H1 (cell line): ENCODE measurements around the gene PPP1R9A. TPM values are rescaled to one million over a fixed set of nuclear protein-coding genes. Genes with fewer than 3 reads are reported as not detected.

Experiments
- CTCF ChIA-PET: fragments of 300-600 bp; sonication (Branson Sonifier 250); formaldehyde crosslinking; loops from one replicate; lab custom pipeline; 2021; ENCODE audit not compliant: partially characterized antibody; lab: Charles Lee
- POLR2A ChIA-PET: fragments of 300-600 bp; sonication (Branson Sonifier 250); formaldehyde crosslinking; loops from one replicate; lab custom pipeline; 2021; ENCODE audit warnings: inconsistent platforms; ENCODE audit not compliant: partially characterized antibody; lab: Charles Lee
- DNase-seq, 2 experiments: peaks; one replicate each; pipeline versions ENCODE4 v3.0.0 to v3.0.0-alpha.2; 2010 to 2022; ENCODE audit warnings: low spot score in 2 of 2, low read depth in 1 of 2, mixed read lengths in 1 of 2
- FAIRE-seq: peaks from 2 replicates; lab custom pipeline; 2011; peaks lifted over from hg19 to GRCh38; lab: Jason Lieb, UNC
- H2AFZ ChIP-seq: 2 replicates; pipeline ENCODE4 v1.8.1; 2012; ENCODE audit warnings: low read length, inconsistent platforms
- H2AK5ac ChIP-seq: 2 replicates; pipeline ENCODE4 v1.6.1; 2013; ENCODE audit warnings: low read depth, low read length
- H2BK120ac ChIP-seq: replicated peaks from 2 replicates; pipeline ENCODE3; 2013; ENCODE audit warnings: low read depth, low read length, inconsistent platforms
- H2BK12ac ChIP-seq: 2 replicates; pipeline ENCODE4 v1.6.1; 2013; ENCODE audit warnings: low read depth, low read length
- H2BK15ac ChIP-seq: 2 replicates; pipeline ENCODE4 v1.6.1; 2013; ENCODE audit warnings: low read length
- H2BK20ac ChIP-seq: 2 replicates; pipeline ENCODE4 v1.6.1; 2013; ENCODE audit warnings: low read length
- H2BK5ac ChIP-seq: 2 replicates; pipeline ENCODE4 v1.6.1; 2013; ENCODE audit warnings: low read depth, low read length
- H3K14ac ChIP-seq: 2 replicates; pipeline ENCODE4 v1.6.1; 2013; ENCODE audit warnings: inconsistent platforms; ENCODE audit not compliant: insufficient read length
- H3K18ac ChIP-seq: 2 replicates; pipeline ENCODE4 v1.6.1; 2013; ENCODE audit warnings: low read length; ENCODE audit errors: extremely low read depth
- H3K23ac ChIP-seq: 2 replicates; pipeline ENCODE4 v1.6.1; 2013; ENCODE audit warnings: inconsistent platforms; ENCODE audit not compliant: insufficient read length
- H3K23me2 ChIP-seq: 2 replicates; pipeline ENCODE4 v1.6.1; 2013; ENCODE audit warnings: low read depth, low read length
- H3K27ac ChIP-seq: 2 replicates; pipeline ENCODE4 v1.6.1; 2011; ENCODE audit warnings: low read depth, low read length, inconsistent platforms
- H3K27me3 ChIP-seq, 4 experiments: replicated peaks in 1 of 4; 1 replicate in 1 of 4; 2 replicates in 3 of 4; pipeline versions ENCODE4 v1.6.1 to v1.8.1; 2011 to 2013; ENCODE audit warnings: low read length in 3 of 4, mild to moderate bottlenecking in 3 of 4, inconsistent platforms in 2 of 4, mixed read lengths in 2 of 4, moderate library complexity in 1 of 4; ENCODE audit not compliant: control insufficient read depth in 3 of 4, insufficient read depth in 3 of 4; ENCODE audit errors: extremely low read depth in 1 of 4
- H3K36me3 ChIP-seq, 4 experiments: 2 replicates each; pipeline versions ENCODE4 v1.6.1 to v1.8.1; 2011 to 2013; ENCODE audit warnings: mild to moderate bottlenecking in 4 of 4, low read length in 3 of 4, moderate library complexity in 2 of 4, control low read depth in 1 of 4, inconsistent platforms in 1 of 4; ENCODE audit not compliant: insufficient read depth in 4 of 4, control insufficient read depth in 2 of 4
- H3K4ac ChIP-seq: replicated peaks from 2 replicates; pipeline ENCODE3; 2013; ENCODE audit warnings: low read length, low read depth, mixed read lengths, inconsistent platforms; ENCODE audit not compliant: insufficient read length
- H3K4me1 ChIP-seq, 4 experiments: replicated peaks in 1 of 4; 1 replicate in 1 of 4; 2 replicates in 3 of 4; pipeline versions ENCODE4 v1.6.1 to v1.8.1; 2011 to 2013; ENCODE audit warnings: low read length in 3 of 4, inconsistent platforms in 2 of 4, mixed read lengths in 1 of 4; ENCODE audit not compliant: insufficient read depth in 4 of 4, control insufficient read depth in 3 of 4
- H3K4me2 ChIP-seq, 2 experiments: 2 replicates each; pipeline versions ENCODE4 v1.6.1 to v1.8.1; 2011 to 2013; ENCODE audit warnings: low read depth in 2 of 2, low read length in 2 of 2, control low read depth in 1 of 2, inconsistent platforms in 1 of 2, mild to moderate bottlenecking in 1 of 2; ENCODE audit not compliant: insufficient read depth in 1 of 2
- H3K4me3 ChIP-seq, 4 experiments: fragments of 200-600, 300-600 bp in 1 of 4; sonication (generic), shearing (Covaris generic), sonication (Bioruptor Twin) in 1 of 4; 2 replicates each; pipeline versions ENCODE4 v1.5.1 to v1.8.1; 2011 to 2016; ENCODE audit warnings: low read length in 4 of 4, low read depth in 3 of 4, control low read depth in 2 of 4, inconsistent platforms in 2 of 4, mild to moderate bottlenecking in 2 of 4, mixed read lengths in 1 of 4, moderate library complexity in 1 of 4; ENCODE audit not compliant: insufficient read depth in 2 of 4; ENCODE audit errors: extremely low read depth in 1 of 4
- H3K56ac ChIP-seq: replicated peaks from 2 replicates; pipeline ENCODE3; 2013; ENCODE audit warnings: low read depth, mild to moderate bottlenecking, mixed read lengths, low read length, inconsistent platforms; ENCODE audit not compliant: insufficient read length
- H3K79me1 ChIP-seq: 2 replicates; pipeline ENCODE4 v1.6.1; 2013; ENCODE audit warnings: low read depth, low read length, control low read depth
- H3K79me2 ChIP-seq, 2 experiments: 2 replicates each; pipeline versions ENCODE4 v1.6.1 to v1.8.1; 2012 to 2013; ENCODE audit warnings: low read length in 2 of 2, mild to moderate bottlenecking in 2 of 2, inconsistent platforms in 1 of 2; ENCODE audit not compliant: insufficient read depth in 2 of 2, control insufficient read depth in 1 of 2
- H3K9ac ChIP-seq, 4 experiments: replicated peaks in 1 of 4; 1 replicate in 1 of 4; 2 replicates in 3 of 4; pipeline versions ENCODE4 v1.6.1 to v1.8.1; 2011 to 2013; ENCODE audit warnings: low read depth in 3 of 4, low read length in 3 of 4, control low read depth in 2 of 4, mild to moderate bottlenecking in 2 of 4, moderate library complexity in 2 of 4, inconsistent platforms in 1 of 4; ENCODE audit errors: extremely low read depth in 1 of 4
- H3K9me3 ChIP-seq, 2 experiments: 2 replicates each; pipeline versions ENCODE4 v1.6.1 to v1.8.1; 2012 to 2013; ENCODE audit warnings: mild to moderate bottlenecking in 2 of 2, moderate library complexity in 2 of 2, control low read depth in 1 of 2, inconsistent platforms in 1 of 2, low read depth in 1 of 2, low read length in 1 of 2, mixed read lengths in 1 of 2; ENCODE audit not compliant: insufficient read depth in 2 of 2
- H4K20me1 ChIP-seq, 2 experiments: replicated peaks in 1 of 2; 2 replicates each; pipeline versions ENCODE3 to v1.8.1; 2011 to 2013; ENCODE audit warnings: inconsistent platforms in 2 of 2, low read length in 2 of 2, mild to moderate bottlenecking in 1 of 2; ENCODE audit not compliant: insufficient read depth in 2 of 2, control insufficient read depth in 1 of 2
- H4K5ac ChIP-seq: 2 replicates; pipeline ENCODE4 v1.6.1; 2013; ENCODE audit warnings: low read length, low read depth, mixed read lengths, inconsistent platforms; ENCODE audit not compliant: insufficient read length
- H4K8ac ChIP-seq: 2 replicates; pipeline ENCODE4 v1.8.0; 2013; ENCODE audit warnings: mild to moderate bottlenecking, moderate library complexity, low read length, inconsistent platforms; ENCODE audit not compliant: insufficient read depth; ENCODE audit errors: extremely low read depth
- H4K91ac ChIP-seq: replicated peaks from 2 replicates; pipeline ENCODE3; 2013; ENCODE audit warnings: low read length, mixed read lengths, inconsistent platforms; ENCODE audit not compliant: insufficient read length
- CREB1 ChIP-seq: IDR thresholded peaks from 2 replicates; pipeline ENCODE4 v1.6.1; 2012; ENCODE audit warnings: inconsistent platforms
- EGR1 ChIP-seq: IDR thresholded peaks from 2 replicates; pipeline ENCODE4 v1.6.1; 2011; ENCODE audit warnings: low read depth, low read length, borderline replicate concordance
- WGBS, 2 experiments: shearing (Covaris generic) in 1 of 2; methylation state at CpG; one replicate each; pipeline versions ENCODE4 v1.1.6 to v1.1.7; 2013 to 2015; ENCODE audit warnings: low lambda C conversion rate in 2 of 2, mixed read lengths in 2 of 2, inconsistent platforms in 1 of 2, low coverage in 1 of 2, missing lambda C conversion rate in 1 of 2; ENCODE audit not compliant: insufficient replicate concordance in 2 of 2, insufficient coverage in 1 of 2, insufficient read length in 1 of 2; ENCODE audit errors: extremely low coverage in 1 of 2, missing lambda C conversion rate in 1 of 2; 5-methylcytosine and 5-hydroxymethylcytosine counted together
- polyA plus RNA-seq, 7 experiments: library from polyadenylated mRNA; depleted of rRNA in 3 of 7; stranded (reverse) in 5 of 7; unstranded in 2 of 7; fragments of >200 nt in 5 of 7; fragments of 200-250 nt in 2 of 7; gene quantifications; 1 replicate in 5 of 7; 2 replicates in 1 of 7; 4 replicates in 1 of 7; pipeline versions ENCODE4 v1.2.1 to v1.2.3, GENCODE V29; 2011 to 2013; ENCODE audit warnings: missing spikeins in 2 of 7, mixed read lengths in 2 of 7
- total RNA-seq: library from RNA; stranded (reverse); fragmentation: NEBNext Ultra II Directional; extraction: Animal tissue kit (Norgen Biotek cat#: 25700); gene quantifications from 2 replicates; pipeline ENCODE4 v1.2.1, GENCODE V29; 2021

PPP1R9A gene
- total and polyA plus RNA-seq, 2 of the 8 experiments (the other 6 are each of a cell fraction or from before 2014, with no cell fraction given) = 3.0 to 20.3 TPM

- no peaks in the 10 kb centered on the region for H3K79me1 ChIP-seq
- no peak overlapping the region for H3K4me2 ChIP-seq
- DNase-seq = no peak
- H3K56ac ChIP-seq = no peak overlapping the region
- no peak overlapping the region for H3K9ac ChIP-seq
- no peak overlapping the region for H2BK5ac ChIP-seq
- H3K23me2 ChIP-seq = no peaks in the 10 kb centered on the region
- no peak overlapping the region for H2AFZ ChIP-seq
- no peak overlapping the region for H3K4me3 ChIP-seq
- no peak overlapping the region for H2BK15ac ChIP-seq
- H3K14ac ChIP-seq = no peak overlapping the region
- no peak overlapping the region for H4K91ac ChIP-seq
- no peak overlapping the region for H4K8ac ChIP-seq
- H3K4me1 ChIP-seq = no peaks in the 10 kb centered on the region
- no peak overlapping the region for H4K5ac ChIP-seq
- H3K4ac ChIP-seq = no peak overlapping the region
- WGBS, 2 experiments = 92% methylated on average over 2 of the region's 2 CpGs; no CpG with 5 or more reads in 1 of the 2 experiments
- ChIA-PET CTCF (interaction anchor here (0.5 kb wide), 1 partner anchor 542 kb away, joined by 3 read pairs; no protein-coding TSS in a partner anchor), POLR2A (interaction anchor here (0.6 kb wide), 1 partner anchor 184 kb away, joined by 3 read pairs; no protein-coding TSS in a partner anchor)
- no peak overlapping the region for H2BK12ac ChIP-seq
- no peak for FAIRE-seq
- no peaks in the 10 kb centered on the region for H3K27me3 ChIP-seq
- H4K20me1 ChIP-seq = peaks cover 0 to 1% of the 10 kb centered on the region in 2 experiments
- no peak overlapping the region for H2BK120ac ChIP-seq
- H3K79me2 ChIP-seq = no peaks in the 10 kb centered on the region
- H3K36me3 ChIP-seq = no peaks in the 10 kb centered on the region; a peak in 1 of 8 replicates
- no peak overlapping the region for H3K27ac ChIP-seq
- no peak overlapping the region for H3K23ac ChIP-seq
- H2AK5ac ChIP-seq = no peak overlapping the region
- no peak overlapping the region for H2BK20ac ChIP-seq
- H3K9me3 ChIP-seq = no peaks in the 10 kb centered on the region
- no peak for TF ChIP-seq CREB1
- no peak for TF ChIP-seq EGR1
- TF ChIP-seq, all 59 proteins: peak for 0
- H3K18ac ChIP-seq = no peak overlapping the region
These were observed 317.9 kb downstream of the PPP1R9A start for GRCh38 chr7:95225301-95225700.
